HG03108 (cell line): Measurements from ENCODE around the gene LHX1.

Experiments
- ATAC-seq: cut with Tn5 transposase; IDR thresholded peaks from one replicate; pipeline ENCODE4 v1.9.1; 2021; ENCODE audit warnings: moderate library complexity; ENCODE audit not compliant: unreplicated experiment

LHX1 gene

GRCh38 chr17:36921095-36921851 lies 16.0 kb upstream of the LHX1 start:
- no peak for ATAC-seq

- ATAC-seq: no peak
These were observed 15.1 kb upstream of the LHX1 start for GRCh38 chr17:36922175-36922574.

- ATAC-seq: no peak
These were observed 13.5 kb upstream of the LHX1 start for GRCh38 chr17:36923814-36924221.

GRCh38 chr17:36926226-36926625 lies 11.0 kb upstream of the LHX1 start:
- ATAC-seq: no peak

GRCh38 chr17:36926701-36927100 lies 10.6 kb upstream of the LHX1 start:
- ATAC-seq: no peak

- no peak for ATAC-seq
These were observed 8.6 kb upstream of the LHX1 start for GRCh38 chr17:36928471-36929345.

GRCh38 chr17:36929851-36930582 lies 7.3 kb upstream of the LHX1 start:
- no peak for ATAC-seq

- no peak for ATAC-seq
These were observed 6.7 kb upstream of the LHX1 start for GRCh38 chr17:36930583-36930900.

- no peak for ATAC-seq
These were observed 6.1 kb upstream of the LHX1 start for GRCh38 chr17:36931096-36931696.

GRCh38 chr17:36931697-36932382 lies 5.4 kb upstream of the LHX1 start:
- ATAC-seq: no peak

- ATAC-seq: no peak
These were observed 4.9 kb upstream of the LHX1 start for GRCh38 chr17:36932383-36932693.

- no peak for ATAC-seq
These were observed 4.4 kb upstream of the LHX1 start for GRCh38 chr17:36932694-36933511.

GRCh38 chr17:36933512-36934143 lies 3.6 kb upstream of the LHX1 start:
- no peak for ATAC-seq

- ATAC-seq: no peak
These were observed 3.1 kb upstream of the LHX1 start for GRCh38 chr17:36934144-36934691.

- no peak for ATAC-seq
These were observed 2.3 kb upstream of the LHX1 start for GRCh38 chr17:36934692-36935630.

GRCh38 chr17:36935671-36936454 lies 1.4 kb upstream of the LHX1 start:
- ATAC-seq: no peak

GRCh38 chr17:36936455-36937000 lies 747 bp upstream of the LHX1 start:
- ATAC-seq: no peak
